ENCODE data around the gene SPATA31D3.
"Not testable (repeated sequence)": the region's sequence is repeated elsewhere in the genome, so short reads cannot be mapped to it uniquely, and the experiment has no call there.

SPATA31D3 gene

DNA sequence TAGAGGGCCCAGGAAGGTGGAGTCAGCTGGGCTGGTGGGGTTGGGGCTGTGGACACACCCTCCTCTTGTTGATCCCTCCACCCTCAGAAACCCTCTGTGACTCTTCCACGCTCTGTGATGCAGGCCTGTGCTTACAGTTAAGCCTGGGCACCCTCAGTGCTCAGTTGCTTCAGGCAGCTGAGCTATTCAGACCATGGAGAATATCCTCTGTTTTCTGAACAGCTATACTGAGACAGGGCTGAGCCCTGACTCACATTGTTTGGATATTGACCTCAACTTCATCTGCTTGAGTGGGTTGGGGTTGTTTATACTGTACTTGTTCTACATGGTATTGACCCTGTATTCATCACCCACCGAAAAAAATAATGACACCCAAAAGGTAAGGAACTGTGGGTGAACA, at the start of gene SPATA31D3:
SPATA31D3 (plus strand) TSS at position 108 of the 400 bp plus-strand sequence; CDS start at position 194, 86 bp downstream.
- not testable (repeated sequence) for DNase-seq

DNA sequence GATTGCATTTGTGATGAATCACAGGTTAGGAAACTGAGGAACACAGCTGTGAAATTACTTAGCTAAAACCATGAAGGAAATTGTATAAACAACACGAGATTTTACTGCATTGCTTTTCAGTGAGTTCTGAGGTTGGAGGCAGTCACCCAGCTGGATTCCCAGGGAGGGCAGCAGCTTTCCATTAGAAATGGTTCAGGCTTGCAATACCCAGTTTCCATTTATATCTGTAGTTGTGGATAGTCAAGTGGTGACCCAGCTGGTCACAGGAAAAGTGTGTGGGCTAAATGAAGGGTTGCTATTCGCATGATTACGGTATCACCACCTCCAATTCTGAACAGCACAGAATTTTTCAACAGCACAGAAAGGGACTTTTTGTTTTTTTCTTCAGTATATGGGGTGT, 49.4 kb upstream of the SPATA31D3 start:
- no peak for DNase-seq

DNA sequence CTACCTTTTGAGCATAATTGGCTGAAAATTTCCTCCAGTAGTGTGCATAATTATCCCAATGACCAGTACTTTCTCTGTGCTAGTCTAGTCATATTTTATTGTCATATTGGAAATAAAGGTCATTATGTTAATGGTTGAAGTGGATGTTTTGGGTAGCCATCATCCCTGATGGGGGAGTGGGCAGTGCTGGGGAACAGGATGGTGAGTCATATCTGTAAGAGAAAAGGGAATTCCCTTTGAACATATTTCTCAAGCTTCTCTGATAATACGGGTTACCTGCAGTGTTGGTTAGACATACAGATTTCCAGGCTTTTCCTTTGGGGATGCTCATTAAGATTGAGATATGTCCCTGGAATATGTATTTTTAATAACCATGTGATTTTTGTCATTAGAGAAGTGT, 48.4 kb upstream of the SPATA31D3 start:
- DNase-seq = no peak

DNA sequence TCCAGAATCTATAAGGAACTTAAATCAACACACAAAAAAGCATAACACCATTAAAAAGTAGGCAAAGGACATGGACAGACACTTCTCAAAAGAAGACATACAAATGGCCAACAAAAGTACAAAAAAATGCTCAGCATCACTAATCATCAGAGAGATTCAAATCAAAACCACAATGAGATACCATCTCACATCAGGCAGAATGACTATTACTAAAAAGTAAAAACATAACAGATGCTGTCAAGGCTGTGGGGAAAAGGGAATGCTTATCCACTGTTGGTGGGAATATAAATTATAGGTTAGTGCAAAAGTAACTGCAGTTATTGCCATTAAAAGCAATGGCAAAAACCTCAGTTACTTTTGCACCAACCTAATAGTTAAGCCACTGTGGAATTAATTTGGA, 47.2 kb upstream of the SPATA31D3 start:
- no peak for DNase-seq

DNA sequence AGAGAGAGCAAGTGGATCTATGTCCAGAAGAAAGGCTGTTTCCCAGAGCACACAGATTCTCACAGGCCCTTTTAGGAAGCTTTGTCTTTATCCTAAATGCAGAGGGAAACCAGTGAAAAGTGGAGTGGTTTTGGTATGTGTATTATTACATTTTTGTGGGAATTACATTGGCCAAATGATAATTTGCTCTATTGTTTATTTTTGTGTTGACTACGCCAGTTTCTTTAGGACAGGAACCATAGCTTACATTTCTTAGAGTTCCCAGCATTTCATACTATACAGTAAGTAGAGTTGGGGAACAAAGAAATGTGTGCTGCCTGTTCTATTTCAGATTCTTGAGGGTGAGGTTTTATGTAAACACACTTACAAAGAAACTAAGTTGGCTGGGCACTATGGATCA, 44.4 kb upstream of the SPATA31D3 start:
- DNase-seq = no peak

DNA sequence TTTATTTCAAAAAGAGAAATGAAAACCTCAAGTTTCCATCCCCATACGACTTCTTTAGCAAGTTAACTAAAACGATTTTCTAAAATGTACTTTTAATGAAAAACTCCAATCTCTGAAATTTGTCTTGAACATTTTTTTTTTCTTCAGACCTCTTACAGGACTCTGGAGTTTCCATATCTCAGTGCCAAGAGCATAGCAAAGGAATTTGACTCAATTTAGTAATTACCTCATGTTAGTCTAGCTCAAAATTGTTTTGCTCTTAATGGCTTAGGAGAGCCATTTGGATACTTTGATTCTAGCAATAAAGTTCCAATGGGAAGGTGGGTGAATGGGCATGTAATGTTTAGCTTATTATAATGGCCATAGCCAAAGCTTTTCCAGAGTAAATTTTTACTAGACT, 41.1 kb upstream of the SPATA31D3 start:
- no peak for DNase-seq

DNA sequence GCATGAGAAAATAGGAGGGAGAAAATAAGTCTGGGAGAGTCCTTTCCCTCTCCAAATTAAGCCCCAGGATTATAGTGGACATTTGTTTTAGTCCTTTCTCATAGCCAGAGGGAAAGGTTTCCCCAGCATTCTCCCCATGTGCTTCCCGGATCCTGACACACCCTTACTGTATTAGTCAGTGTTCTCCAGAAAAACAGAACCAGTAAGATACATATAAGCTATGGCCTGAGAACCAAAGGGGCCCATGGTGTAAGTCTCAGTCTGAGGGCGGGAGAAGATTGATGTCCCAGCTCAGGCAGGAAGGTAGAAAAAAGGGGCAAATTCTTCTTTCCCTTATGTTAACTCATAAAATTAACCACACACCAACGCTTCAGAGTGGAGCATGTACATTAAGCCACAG, 40.7 kb upstream of the SPATA31D3 start:
- DNase-seq = no peak

DNA sequence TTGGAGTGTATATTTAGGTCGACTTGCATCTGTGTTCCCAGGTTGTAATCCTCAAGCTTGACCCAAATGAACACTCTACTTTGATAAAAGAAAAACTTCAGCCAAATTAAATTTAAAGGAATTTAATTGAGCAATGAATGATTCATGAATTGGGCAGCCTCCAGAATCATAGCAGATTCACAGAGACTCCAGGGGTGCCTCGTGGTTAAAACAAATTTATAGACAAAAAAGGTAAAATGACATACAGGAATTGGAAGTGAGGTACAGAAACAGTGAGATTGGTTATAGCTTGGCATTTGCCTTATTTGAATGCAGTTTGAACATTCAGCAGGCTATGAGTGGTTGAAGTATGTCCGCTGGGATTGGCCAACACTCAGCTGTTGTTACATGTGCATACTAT, 36.6 kb upstream of the SPATA31D3 start:
- DNase-seq = no peak

DNA sequence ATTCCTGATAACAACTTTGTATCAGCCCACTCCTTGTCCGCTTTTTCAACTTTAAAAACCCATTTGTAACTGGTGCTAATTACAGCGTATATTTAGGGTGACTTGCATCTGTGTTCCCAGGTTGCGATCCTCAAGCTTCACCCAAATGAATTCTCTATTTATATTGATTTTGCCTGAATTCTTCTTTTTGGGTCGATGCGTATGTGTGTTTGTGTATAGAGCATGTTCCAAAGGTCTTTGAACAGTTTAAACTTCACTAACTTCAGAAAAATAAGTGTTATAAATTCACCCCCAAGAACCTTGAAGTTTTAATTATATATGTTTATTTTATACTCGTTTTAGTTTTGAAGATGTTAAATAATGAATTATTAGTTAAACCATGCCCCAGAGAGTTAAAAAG, 31.2 kb upstream of the SPATA31D3 start:
- no peak for DNase-seq

DNA sequence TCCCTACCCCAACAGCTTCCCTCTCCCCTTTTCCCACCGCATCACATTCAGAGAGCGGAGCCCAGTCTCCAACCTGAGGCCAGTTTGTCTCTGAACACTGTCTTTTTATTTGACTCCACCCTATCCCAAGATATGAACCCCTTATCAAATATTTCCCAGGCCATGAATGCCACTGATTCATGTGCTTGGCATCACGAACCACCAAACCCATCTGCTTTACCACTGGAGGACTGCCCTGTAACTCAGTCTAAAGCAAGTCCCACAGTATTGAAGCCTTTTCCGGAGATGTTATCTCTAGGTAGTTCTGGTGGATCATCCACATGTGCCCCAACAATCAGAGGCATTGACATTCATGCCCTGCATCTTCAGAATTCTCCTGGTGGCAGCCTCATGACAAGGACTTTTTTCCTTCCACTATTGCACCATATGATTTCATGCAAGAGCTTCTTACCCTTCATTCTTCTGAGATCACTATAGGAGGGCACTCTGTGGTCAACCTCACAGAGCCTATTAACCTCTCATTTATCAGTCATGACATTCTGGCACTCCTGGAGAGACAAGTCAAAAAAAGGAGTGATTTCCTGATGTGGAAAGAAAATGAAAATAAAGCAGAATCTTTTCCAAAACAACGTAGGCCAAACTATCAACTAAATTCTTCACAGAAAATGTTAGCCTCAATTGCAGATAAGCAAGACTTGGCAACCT, 27.3 kb upstream of the SPATA31D3 start:
- no peak for DNase-seq

DNA sequence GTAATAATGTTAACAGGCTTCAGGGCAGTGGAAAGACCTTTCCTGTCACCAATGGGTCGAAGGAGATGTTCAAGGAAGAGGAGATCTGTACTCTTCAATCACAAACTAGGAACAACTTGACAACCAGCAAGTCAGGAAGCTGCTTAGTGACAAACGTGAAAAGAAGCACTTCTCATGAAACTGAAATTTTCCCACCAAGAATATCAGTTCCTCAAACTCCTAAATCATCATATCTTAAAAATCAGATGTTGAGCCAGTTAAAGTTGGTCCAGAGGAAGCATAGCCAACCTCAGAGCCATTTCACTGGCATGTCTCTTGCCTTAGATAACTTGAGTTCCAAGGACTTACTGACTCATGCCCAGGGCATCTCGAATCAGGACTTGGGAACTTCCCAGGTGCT, 24.8 kb upstream of the SPATA31D3 start:
- not testable (repeated sequence) for DNase-seq

DNA sequence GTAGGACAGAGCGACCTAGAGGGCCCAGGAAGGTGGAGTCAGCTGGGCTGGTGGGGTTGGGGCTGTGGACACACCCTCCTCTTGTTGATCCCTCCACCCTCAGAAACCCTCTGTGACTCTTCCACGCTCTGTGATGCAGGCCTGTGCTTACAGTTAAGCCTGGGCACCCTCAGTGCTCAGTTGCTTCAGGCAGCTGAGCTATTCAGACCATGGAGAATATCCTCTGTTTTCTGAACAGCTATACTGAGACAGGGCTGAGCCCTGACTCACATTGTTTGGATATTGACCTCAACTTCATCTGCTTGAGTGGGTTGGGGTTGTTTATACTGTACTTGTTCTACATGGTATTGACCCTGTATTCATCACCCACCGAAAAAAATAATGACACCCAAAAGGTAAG, 15.0 kb upstream of the SPATA31D3 start, which contains the start of gene SPATA31D4:
SPATA31D4 (plus strand) TSS at position 124 of the 400 bp plus-strand sequence; CDS start at position 210, 86 bp downstream.
- DNase-seq = not testable (repeated sequence)

DNA sequence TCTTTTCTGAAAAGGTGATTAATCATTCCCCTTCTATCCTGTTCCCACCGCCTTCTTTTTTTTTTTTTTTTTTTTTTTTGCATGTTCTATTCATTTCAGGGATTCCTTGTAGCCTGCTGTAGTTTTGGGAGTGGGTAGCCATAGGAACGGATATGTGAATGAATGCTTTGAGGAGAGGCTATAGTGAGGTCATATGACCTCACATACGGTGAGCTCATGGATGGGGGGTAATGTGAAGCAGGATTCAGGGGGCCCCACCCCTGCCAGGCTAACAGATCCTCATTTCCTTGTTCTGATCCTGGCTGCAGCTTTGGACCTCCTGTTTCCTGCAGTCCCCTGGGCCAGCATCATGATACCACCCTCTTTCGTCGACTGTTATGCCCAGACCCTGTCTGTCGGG, 13.2 kb upstream of the SPATA31D3 start:
- not testable (repeated sequence) for DNase-seq

DNA sequence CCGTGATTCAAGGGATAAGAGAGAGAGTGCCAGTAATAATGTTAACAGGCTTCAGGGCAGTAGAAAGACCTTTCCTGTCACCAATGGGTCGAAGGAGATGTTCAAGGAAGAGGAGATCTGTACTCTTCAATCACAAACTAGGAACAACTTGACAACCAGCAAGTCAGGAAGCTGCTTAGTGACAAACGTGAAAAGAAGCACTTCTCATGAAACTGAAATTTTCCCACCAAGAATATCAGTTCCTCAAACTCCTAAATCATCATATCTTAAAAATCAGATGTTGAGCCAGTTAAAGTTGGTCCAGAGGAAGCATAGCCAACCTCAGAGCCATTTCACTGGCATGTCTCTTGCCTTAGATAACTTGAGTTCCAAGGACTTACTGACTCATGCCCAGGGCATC, 9.8 kb upstream of the SPATA31D3 start:
- DNase-seq = not testable (repeated sequence)

DNA sequence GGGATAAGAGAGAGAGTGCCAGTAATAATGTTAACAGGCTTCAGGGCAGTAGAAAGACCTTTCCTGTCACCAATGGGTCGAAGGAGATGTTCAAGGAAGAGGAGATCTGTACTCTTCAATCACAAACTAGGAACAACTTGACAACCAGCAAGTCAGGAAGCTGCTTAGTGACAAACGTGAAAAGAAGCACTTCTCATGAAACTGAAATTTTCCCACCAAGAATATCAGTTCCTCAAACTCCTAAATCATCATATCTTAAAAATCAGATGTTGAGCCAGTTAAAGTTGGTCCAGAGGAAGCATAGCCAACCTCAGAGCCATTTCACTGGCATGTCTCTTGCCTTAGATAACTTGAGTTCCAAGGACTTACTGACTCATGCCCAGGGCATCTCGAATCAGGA, 5.3 kb downstream of the SPATA31D3 start:
- not testable (repeated sequence) for DNase-seq

DNA sequence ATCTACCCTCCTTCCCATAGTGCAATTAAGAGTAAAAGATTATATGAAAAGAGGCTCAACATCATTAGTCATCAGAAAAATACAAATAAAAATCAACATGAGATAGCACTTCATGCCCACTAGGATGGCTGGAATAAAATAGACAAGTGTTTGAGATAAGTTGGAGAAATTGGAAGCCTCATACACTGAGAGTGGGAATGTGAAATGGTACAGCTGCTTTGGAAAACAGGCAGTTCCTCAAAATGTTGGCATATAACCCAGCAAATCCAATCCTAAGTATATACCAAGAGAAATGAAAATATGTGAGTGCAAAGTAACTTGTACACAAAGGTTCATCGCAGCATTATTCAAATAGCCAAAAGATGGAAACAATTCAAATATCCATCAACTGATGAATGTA, 9.8 kb downstream of the SPATA31D3 start:
- DNase-seq = no peak

DNA sequence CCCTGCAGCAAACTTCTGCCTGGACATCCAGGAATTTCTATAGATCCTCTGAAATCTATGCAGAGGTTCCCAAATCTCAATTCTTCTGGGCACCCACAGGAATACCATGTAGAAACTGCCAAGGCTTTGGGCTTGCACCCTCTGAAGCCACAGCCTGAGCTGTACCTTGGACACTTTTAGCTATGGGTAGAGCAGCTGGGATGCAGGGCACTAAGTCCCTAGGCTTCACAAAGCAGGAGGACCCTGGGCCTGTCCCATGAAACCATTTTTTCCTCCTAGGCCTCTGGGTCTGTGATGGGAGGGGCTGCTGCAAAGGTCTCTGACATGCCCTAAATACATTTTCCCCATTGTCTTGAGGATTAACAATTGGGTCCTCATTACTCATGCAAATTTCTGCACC, 12.3 kb downstream of the SPATA31D3 start:
- no peak for DNase-seq

DNA sequence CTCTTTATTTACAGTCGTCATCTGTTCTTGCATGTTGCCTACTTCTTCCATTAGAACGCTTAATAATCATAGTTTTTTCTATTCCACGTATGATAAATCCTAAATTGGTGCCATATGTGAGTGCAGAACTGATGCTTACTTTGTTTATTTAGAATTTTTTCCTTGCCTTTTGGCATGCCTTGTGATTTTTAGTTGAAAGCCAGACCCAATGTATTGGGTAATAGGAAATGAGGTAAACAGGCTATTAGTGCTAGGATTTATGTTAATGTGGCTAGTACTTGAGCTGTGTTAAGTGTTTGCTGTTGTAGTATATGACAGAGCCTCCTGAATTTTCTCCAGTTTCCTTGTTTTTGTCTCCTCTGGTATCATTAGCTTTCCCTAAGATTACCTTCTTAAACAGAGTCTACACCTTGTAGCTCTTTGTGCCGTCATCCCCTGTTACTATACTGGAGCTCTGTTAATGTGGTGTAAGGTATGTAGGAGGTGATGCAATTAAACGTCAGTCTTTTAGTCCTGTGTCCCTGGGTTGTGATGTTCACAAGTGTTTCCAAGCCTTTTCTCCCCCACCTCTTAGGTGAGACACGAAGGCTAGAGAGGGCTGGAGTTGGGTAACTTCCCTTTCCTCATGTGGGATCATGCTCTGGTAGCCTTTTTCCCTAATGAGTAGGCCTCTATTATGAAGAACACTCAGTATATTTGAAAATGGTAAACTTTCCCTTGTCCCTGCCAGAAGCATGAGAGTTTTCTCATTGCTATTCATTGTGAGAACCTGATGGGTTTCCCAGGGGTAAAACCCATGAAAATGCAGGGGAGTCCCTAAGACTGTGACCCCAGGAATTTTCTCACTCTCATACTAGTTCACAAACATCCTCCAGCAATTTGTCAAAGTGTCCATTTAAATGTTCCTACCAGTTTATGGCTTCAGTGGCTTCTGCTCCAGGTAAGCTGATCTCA, 21.2 kb downstream of the SPATA31D3 start:
- DNase-seq = no peak

DNA sequence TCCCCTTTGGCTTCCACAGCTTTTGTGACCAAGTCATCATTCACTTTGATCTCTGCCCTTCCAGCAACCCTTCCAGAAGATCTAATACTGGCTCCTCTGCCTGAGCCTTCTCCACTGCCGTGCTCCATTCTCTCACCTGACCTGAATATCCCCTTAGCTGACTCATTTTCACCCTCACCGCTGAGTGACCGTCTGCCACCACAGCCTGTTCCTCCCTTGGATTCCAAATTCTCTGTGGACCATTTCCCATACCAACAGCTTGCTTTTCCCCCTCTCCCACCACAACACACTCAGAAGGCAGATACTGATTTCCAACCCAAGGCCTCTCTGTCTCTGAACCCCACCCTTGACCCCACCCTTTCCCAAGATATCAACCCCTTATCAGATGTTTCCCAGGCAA, 24.7 kb downstream of the SPATA31D3 start:
- no peak for DNase-seq

DNA sequence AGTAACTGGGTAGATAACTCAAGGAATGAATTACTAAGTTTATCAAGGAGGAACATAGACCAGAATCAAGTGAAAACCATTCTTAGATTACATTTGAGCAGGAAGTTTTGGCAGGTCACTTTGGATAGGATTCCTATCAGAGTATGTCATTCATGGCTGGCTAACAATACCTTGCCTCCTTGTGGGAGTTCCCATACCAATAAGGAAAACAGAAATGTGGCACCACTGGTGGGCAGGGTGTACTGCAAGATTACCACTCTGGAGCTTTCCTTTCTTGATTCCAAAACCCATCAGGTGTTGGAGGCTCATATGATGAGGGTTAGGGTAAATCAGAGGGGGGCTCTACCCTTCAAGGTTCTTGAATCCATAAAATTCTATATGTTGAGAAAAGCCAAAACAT, 26.7 kb downstream of the SPATA31D3 start:
- DNase-seq = no peak

DNA sequence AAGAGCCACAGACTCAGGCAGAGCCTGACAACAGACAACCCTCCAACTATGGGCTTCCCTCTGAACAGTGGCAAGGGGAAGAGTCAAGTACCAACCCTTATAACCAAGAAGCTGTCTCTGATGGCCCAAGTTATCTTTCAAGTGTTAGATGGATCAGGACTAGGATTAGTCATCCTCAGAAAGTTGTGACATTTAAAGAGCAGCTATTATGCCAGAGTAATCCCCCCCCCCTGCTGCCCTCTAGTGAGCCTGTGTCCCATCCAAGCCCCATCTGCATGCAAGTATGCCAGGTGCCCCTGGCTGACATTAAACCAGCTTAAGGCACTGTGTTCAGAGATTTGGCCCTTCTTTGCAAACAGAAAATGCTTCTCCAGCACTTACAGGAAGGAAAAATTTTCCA, 28.4 kb downstream of the SPATA31D3 start:
- no peak for DNase-seq

DNA sequence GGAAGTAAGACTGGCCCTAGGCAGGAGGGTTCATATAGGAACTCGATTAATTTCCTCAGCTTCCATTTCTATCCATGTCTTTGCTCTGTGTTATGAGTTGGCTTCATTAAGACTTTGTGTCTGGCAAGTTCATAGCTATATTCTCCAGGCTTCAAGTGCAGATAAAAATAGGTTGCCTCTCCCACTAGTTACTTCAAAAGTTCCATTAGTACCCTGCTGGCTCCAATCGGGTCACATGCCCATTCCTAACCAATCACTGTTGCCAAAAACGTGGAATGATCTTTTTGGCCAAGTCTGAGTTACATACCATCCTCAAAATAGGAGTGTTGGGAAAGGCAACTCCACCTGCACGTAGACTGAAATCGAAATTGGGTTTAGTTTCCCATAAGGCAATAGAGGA, 31.5 kb downstream of the SPATA31D3 start:
- no peak for DNase-seq

DNA sequence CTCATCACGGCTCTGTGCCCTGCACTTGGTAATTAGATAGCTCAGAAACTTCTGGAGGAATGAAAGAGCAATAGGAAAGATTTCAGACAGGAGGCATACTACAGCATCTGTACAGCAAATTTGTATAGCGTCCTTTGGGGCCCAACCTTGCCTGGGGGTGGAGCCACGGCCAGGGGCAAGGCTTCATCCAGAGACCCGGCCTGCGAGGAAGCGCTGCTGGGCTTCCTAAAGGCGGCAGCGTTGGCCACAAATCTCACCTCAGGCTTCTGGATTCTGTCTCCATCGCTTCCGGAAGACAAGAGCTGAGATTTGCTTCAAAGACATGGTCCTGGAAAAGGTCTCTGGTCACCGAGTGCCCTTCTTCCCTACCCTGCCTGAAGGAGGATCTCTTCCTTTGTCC, 33.1 kb downstream of the SPATA31D3 start:
- DNase-seq = no peak

DNA sequence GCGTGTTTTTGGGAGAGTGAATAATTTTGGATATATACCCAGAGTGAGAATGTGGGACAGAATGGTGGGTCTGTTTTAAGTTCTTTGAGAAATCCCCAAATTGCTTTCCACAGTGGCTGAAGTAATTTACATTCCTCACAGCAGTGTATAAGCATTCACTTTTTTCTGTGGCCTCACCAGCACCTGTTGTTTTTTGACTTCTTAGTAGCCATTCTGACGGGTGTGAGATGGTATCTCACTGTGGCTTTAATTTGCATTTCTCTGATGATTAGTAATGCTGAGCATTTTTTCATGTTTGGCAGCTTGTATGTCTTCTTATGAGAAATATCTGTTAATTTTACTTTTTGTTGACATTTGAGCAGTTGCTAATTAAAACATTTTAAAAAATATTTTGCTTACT, 35.9 kb downstream of the SPATA31D3 start:
- no peak for DNase-seq
